Neural crest cell (in vitro differentiated cells): Measurements from ENCODE around the gene PAX3. TPM values are rescaled to one million over a fixed set of nuclear protein-coding genes. Genes with fewer than 3 reads are reported as not detected.

Experiments
- DNase-seq: peaks from one replicate; pipeline ENCODE4 v3.0.0; 2021; ENCODE audit warnings: low read depth, mixed read lengths, low spot score
- H3K27ac Mint-ChIP-seq: one replicate; pipeline ENCODE4 v1.8.0; 2021; ENCODE audit warnings: mild to moderate bottlenecking, mixed read lengths; ENCODE audit not compliant: unreplicated experiment
- H3K27me3 Mint-ChIP-seq: 2 replicates; pipeline ENCODE4 v1.8.0; 2021; ENCODE audit warnings: low read depth, mild to moderate bottlenecking, mixed read lengths
- H3K36me3 Mint-ChIP-seq: 2 replicates; pipeline ENCODE4 v1.8.0; 2021; ENCODE audit warnings: low read depth, mild to moderate bottlenecking, mixed read lengths
- H3K4me1 Mint-ChIP-seq: 2 replicates; pipeline ENCODE4 v1.8.0; 2021; ENCODE audit warnings: mixed read lengths
- H3K4me3 Mint-ChIP-seq: one replicate; pipeline ENCODE4 v1.8.0; 2021; ENCODE audit warnings: mild to moderate bottlenecking, mixed read lengths
- H3K9me3 Mint-ChIP-seq: 2 replicates; pipeline ENCODE4 v1.8.0; 2021; ENCODE audit warnings: mixed read lengths
- CTCF ChIP-seq: fragments of 200-600 bp; sonication (generic); conservative IDR thresholded peaks from 2 replicates; pipeline ENCODE4 v1.5.0; 2021; ENCODE audit warnings: antibody characterized with exemption, mild to moderate bottlenecking
- total RNA-seq: library from RNA; stranded (reverse); gene quantifications from 2 replicates; pipeline ENCODE4 v1.2.1, GENCODE V29; 2021

Gene PAX3
- total RNA-seq, 1 donor from 2014 or later, result 52.2 TPM

- Mint-ChIP-seq H3K4me1 (peaks cover 21% of the 10 kb centered on the region), H3K27ac (no peak overlapping the region), H3K4me3 (no peak overlapping the region), H3K36me3 (peaks cover 31% of the 10 kb centered on the region), H3K9me3 (no peaks in the 10 kb centered on the region), H3K27me3 (peaks cover 4% of the 10 kb centered on the region)
- TF ChIP-seq CTCF, result no peak
- DNase-seq, result no peak
Measured at GRCh38 chr2:222205136-222205535, 93.7 kb downstream of the PAX3 start.

DNA sequence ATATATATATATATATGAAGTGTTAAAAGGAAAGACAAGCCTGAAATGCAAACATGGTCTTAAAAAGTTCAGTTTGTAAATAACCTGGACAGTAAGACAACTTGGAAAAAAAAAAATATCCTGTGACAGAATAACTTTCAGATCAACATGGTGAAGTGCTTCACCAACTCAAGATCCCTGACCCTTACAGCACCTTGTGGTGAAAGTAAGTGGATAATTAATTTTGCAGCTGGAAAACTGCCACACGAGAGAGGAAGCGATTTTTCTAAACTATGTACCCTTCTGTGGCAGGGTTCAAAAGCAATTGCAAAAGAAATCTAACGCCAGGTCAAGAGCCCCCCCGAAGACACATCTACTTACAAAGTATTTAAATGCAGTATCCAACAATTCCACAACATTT, 95.8 kb downstream of the PAX3 start:
- H3K36me3 Mint-ChIP-seq, result peaks cover 29% of the 10 kb centered on the region
- no peak for DNase-seq
- H3K4me3 Mint-ChIP-seq, result no peak overlapping the region
- H3K9me3 Mint-ChIP-seq, result no peaks in the 10 kb centered on the region
- peaks cover 4% of the 10 kb centered on the region for H3K27me3 Mint-ChIP-seq
- no peak for TF ChIP-seq CTCF
- H3K4me1 Mint-ChIP-seq, result peaks cover 4% of the 10 kb centered on the region
- H3K27ac Mint-ChIP-seq, result no peak overlapping the region

GRCh38 chr2:222196159-222196558, 102.6 kb downstream of the PAX3 start:
- peaks cover 23% of the 10 kb centered on the region for H3K36me3 Mint-ChIP-seq
- no peak for TF ChIP-seq CTCF
- no peaks in the 10 kb centered on the region for H3K27me3 Mint-ChIP-seq
- peak overlapping the region; percentile 21 for H3K27ac Mint-ChIP-seq
- no peak for DNase-seq
- H3K4me3 Mint-ChIP-seq, result no peak overlapping the region
- H3K4me1 Mint-ChIP-seq, result peaks cover 19% of the 10 kb centered on the region
- H3K9me3 Mint-ChIP-seq, result peaks cover 5% of the 10 kb centered on the region

DNA sequence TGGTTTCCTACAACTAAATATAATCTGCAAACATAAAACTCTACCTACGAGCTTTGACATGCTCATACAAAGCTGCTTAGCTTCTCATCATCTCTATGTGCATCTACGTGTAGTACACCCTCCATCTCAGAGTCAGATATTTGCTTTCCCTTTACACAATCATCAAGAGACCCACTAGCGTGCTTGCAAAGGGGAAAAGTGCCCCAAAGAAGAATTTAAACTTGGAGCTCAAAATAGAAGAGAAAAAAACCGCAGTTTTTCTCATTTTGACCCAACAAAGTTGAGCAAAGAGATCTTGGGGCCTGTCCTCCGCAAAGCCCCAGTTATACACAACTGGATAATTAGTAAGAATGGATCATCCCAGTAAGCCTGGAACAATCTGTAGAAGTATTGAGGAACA, 104.1 kb downstream of the PAX3 start:
- Mint-ChIP-seq H3K27ac (no peak overlapping the region), H3K9me3 (peaks cover 8% of the 10 kb centered on the region), H3K27me3 (no peaks in the 10 kb centered on the region), H3K4me1 (peaks cover 16% of the 10 kb centered on the region), H3K36me3 (peaks cover 19% of the 10 kb centered on the region), H3K4me3 (no peak overlapping the region)
- no peak for TF ChIP-seq CTCF
- no peak for DNase-seq

GRCh38 chr2:222193328-222193983, 105.3 kb downstream of the PAX3 start:
- H3K4me1 Mint-ChIP-seq, result peaks cover 16% of the 10 kb centered on the region
- no peak overlapping the region for H3K27ac Mint-ChIP-seq
- peaks cover 2% of the 10 kb centered on the region for H3K27me3 Mint-ChIP-seq
- no peak overlapping the region for H3K4me3 Mint-ChIP-seq
- no peak for DNase-seq
- H3K36me3 Mint-ChIP-seq, result peaks cover 15% of the 10 kb centered on the region
- H3K9me3 Mint-ChIP-seq, result peaks cover 10% of the 10 kb centered on the region
- no peak for TF ChIP-seq CTCF
